ENCODE data around the gene ANKRD33.
A peak's percentile ranks its signal among the peaks of the same experiment; 100 is the strongest.

ANKRD33 gene

DNA sequence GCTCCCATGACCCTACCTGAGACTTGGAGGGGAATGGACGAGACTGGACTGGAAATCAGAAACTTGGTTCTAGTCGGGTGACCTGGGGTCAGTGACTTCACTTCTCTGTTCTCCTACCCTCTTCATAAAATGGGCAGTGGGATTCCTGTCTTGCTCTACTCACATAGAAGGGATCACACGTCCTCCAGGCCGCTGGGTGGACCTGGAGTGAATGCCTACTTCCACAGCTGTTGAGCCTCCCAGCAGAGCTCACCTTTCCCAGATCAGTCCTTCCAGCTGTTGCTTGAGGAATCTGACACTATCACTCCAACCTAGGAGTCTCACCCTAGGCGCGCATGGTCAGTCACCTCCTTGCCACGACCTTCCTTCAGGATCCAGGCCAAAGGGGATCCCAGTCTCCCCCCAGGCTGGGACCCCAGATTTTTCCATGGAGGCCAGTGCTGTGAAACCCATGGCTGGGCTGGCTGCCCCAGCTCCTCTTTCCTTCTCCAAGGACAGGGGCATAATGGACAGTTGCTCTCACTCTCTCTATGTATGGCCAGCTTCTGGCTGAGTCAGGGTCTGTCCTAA lies 20.0 kb downstream of the ANKRD33 start:
- no peaks in the 10 kb centered on the region for H3K27me3 ChIP-seq (ENCODE audit: low read depth)
- no peak overlapping the region for H3K4me3 ChIP-seq

DNA sequence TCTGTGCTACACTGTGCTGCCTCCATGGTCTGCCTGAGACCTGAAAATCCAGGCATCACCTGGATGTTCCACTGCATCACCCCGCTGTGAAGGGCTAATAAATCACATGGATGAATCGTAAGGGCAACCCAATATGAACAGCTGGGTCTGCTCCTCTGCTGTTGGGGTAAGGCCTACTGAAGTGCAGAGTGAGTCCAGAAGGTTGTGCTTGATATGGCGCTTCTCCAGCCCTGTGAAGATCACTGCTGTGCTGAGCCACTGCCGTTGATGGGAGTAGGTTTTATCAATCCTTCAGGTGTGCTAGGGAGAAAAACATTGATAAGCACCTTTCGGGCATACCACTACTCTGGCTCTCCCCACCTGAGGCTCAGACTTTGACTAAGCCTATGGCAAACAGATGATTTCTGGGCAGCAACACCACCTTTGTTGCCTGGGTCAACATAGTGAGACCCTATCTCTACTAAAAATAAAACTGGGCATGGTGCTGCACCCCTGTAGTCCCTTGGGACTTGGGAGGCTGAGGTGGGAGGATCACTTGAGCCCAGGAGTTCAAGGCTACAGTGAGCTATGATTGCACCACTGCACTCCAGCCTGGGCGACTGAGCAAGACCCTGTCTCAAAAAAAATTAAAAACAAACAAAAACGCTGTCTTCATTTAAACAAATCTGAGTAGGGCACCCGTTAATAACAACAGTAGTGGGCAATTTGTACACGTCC lies 21.1 kb downstream of the ANKRD33 start:
- no peak for DNase-seq (ENCODE audit: low spot score in 2 of 2)
- no peaks in the 10 kb centered on the region for H3K27me3 ChIP-seq (ENCODE audit: low read depth)
- no peak overlapping the region for H3K4me3 ChIP-seq
- H3K9me3 ChIP-seq, result no peaks in the 10 kb centered on the region
- in situ Hi-C loops (cut with MboI; ENCODE audit: low sequenced_read_pairs), result no loop called here
- H3K36me3 ChIP-seq (replicated peaks), result no peaks in the 10 kb centered on the region
- H3K4me1 ChIP-seq, result no peaks in the 10 kb centered on the region

More for the DNA sequence above, 20.0 kb downstream of the ANKRD33 start:
- in situ Hi-C loops (cut with MboI; ENCODE audit: low sequenced_read_pairs), result no loop called here
- H3K36me3 ChIP-seq (replicated peaks), result no peaks in the 10 kb centered on the region
- no peaks in the 10 kb centered on the region for H3K4me1 ChIP-seq
- no peak for DNase-seq (ENCODE audit: low spot score in 2 of 2)
- no peaks in the 10 kb centered on the region for H3K9me3 ChIP-seq

DNA sequence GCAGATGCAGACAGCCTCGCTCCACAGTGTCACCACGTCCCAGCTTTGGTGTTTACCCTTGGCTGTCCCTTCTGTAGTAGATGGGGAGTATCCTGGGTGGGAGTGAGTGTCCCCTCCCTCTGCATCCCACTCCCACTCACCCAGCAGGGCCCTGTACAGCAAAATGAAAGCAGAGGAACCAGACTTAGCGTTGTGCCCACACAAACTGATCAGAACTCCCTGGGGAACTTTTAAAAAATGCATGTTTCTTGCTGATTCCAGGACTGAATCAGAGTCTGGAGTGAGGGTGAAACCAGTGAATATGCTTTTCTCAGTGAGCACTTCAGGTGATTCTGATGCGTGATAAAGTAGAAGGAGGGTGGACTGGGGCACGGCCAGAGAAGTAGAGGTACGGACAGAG lies 22.3 kb downstream of the ANKRD33 start:
- Histone ChIP-seq H3K4me3 (no peak overlapping the region), H3K36me3 (replicated peaks) (no peaks in the 10 kb centered on the region), H3K27me3 (ENCODE audit: low read depth) (no peaks in the 10 kb centered on the region), H3K4me1 (no peaks in the 10 kb centered on the region), H3K9me3 (no peaks in the 10 kb centered on the region)
- no peak for DNase-seq (ENCODE audit: low spot score in 2 of 2)
- in situ Hi-C loops (cut with MboI; ENCODE audit: low sequenced_read_pairs), result no loop called here

DNA sequence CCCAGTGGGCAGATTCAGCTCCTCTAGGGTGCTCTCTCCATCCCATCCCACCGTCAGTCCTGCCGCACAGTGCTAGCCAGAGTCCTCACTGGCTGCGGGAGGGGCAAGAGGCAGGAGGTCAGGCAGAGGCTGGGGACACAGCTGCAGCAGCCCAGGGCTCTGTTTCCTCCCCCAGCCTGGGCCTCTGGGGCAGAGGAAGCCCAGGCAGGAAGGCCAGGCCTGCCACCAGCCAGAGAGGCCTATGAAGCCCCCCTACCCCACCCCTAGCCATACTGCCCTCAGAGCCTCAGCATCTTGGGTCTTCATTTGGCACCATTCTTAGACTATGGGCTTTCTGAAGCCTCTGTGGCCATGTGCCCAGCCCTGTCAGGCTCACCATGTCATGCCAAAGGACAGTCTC lies 22.8 kb downstream of the ANKRD33 start:
- Histone ChIP-seq H3K4me3 (no peak overlapping the region), H3K27me3 (ENCODE audit: low read depth) (no peaks in the 10 kb centered on the region), H3K36me3 (replicated peaks) (no peaks in the 10 kb centered on the region), H3K4me1 (no peaks in the 10 kb centered on the region), H3K9me3 (no peaks in the 10 kb centered on the region)
- DNase-seq (ENCODE audit: low spot score in 2 of 2), result no peak
- in situ Hi-C loops (cut with MboI; ENCODE audit: low sequenced_read_pairs), result no loop called here

DNA sequence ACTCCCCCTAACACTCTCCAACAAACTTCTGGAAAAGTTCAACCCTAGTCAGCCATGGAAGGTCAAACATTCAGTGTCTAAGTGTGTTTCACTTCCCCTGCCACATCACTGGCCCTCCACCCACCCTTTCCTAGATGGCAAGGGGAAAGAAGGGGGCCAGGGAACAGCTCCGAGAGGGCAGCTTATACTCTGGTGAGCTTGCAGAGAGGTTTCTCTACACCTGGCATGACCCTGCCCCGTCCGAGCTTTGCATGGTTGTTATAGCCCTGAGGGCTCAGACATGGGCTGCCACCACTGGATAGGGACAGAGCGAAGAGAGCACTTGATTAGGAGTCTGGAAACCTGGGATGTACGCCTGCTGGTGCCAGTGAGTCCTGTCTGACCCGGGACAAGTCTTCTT lies 23.4 kb downstream of the ANKRD33 start:
- no peak for DNase-seq (ENCODE audit: low spot score in 2 of 2)
- Histone ChIP-seq H3K9me3 (no peaks in the 10 kb centered on the region), H3K27me3 (ENCODE audit: low read depth) (no peaks in the 10 kb centered on the region), H3K36me3 (replicated peaks) (no peaks in the 10 kb centered on the region), H3K4me3 (no peak overlapping the region), H3K4me1 (no peaks in the 10 kb centered on the region)
- in situ Hi-C loops (cut with MboI; ENCODE audit: low sequenced_read_pairs), result no loop called here

DNA sequence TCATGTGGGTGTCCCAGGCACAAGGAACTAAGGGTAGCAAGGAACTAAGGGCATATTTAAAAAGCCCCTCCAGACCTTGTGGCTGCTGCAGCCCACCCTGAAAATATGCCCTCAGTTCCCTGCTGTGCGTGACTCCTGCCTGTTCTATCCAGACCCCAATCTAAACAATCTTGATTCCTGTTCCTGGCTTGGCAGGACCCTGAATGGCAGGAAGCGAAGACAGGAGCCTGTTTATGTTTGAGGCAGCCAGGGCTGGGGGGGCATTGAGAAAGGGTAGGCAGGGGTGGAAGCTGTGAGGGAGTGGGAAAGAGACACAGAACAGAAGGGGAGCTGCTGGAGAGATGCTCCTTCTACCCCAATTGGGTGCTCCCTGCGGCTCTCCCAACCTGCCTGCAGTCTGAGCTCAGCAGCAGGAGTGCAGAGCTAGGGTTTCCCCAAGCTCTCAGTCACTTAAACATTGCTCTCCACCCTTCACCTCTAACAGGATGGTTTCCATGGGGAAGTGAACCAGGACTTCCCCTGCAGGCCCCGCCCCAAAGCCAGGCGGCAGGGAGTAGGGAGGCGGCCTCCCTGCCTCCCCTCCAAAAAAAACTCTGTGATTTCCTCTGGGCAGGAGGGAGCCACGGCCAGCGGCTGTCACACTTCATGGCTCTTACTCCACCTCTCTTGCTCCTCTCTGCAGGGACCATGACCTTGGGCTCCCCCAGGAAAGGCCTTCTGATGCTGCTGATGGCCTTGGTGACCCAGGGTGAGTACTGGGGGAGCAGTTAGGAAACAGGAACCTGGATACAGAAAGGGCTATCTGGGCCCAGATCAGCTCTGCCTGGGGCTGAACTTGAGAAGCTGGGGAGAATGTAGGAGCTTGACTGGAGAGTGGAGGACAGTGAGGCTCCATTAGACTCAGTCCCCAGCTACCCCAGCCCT lies 24.1 kb downstream of the ANKRD33 start:
- H3K36me3 ChIP-seq (replicated peaks), result no peaks in the 10 kb centered on the region
- peak in 1 of 2 experiments; percentile 23 for DNase-seq (ENCODE audit: low spot score in 2 of 2)
- no peaks in the 10 kb centered on the region for H3K9me3 ChIP-seq
- no peaks in the 10 kb centered on the region for H3K27me3 ChIP-seq (ENCODE audit: low read depth)
- H3K4me1 ChIP-seq, result no peaks in the 10 kb centered on the region
- H3K4me3 ChIP-seq, result no peak overlapping the region
- in situ Hi-C loops (cut with MboI; ENCODE audit: low sequenced_read_pairs), result no loop called here

DNA sequence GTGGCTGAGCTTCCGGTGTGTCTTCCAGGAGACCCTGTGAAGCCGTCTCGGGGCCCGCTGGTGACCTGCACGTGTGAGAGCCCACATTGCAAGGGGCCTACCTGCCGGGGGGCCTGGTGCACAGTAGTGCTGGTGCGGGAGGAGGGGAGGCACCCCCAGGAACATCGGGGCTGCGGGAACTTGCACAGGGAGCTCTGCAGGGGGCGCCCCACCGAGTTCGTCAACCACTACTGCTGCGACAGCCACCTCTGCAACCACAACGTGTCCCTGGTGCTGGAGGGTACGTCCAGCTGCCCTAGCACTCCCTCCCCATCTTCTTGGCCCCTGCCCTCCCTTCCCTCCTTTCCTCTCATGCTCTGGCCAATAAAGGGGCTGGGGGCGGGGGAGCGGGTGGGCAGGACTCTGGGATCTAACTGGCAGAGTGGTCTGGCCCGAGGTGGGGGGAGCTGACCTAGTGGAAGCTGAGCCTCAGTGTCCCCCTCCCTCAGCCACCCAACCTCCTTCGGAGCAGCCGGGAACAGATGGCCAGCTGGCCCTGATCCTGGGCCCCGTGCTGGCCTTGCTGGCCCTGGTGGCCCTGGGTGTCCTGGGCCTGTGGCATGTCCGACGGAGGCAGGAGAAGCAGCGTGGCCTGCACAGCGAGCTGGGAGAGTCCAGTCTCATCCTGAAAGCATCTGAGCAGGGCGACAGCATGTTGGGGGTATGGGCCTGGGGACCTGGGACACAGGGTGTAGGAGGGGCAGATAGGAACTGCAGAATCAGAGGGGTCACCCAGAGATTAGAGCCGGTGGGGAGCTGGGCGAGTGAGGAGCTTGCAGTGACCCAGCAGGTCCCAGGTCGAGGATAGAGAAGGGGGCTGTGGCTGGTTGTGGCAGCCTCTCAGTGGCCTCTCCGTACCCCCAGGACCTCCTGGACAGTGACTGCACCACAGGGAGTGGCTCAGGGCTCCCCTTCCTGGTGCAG lies 25.4 kb downstream of the ANKRD33 start:
- in situ Hi-C loops (cut with MboI; ENCODE audit: low sequenced_read_pairs), result no loop called here
- Histone ChIP-seq H3K4me3 (no peak overlapping the region), H3K36me3 (replicated peaks) (no peaks in the 10 kb centered on the region), H3K9me3 (no peaks in the 10 kb centered on the region), H3K4me1 (no peaks in the 10 kb centered on the region), H3K27me3 (ENCODE audit: low read depth) (no peaks in the 10 kb centered on the region)
- DNase-seq (ENCODE audit: low spot score in 2 of 2), result peak in 1 of 2 experiments; percentile 37

DNA sequence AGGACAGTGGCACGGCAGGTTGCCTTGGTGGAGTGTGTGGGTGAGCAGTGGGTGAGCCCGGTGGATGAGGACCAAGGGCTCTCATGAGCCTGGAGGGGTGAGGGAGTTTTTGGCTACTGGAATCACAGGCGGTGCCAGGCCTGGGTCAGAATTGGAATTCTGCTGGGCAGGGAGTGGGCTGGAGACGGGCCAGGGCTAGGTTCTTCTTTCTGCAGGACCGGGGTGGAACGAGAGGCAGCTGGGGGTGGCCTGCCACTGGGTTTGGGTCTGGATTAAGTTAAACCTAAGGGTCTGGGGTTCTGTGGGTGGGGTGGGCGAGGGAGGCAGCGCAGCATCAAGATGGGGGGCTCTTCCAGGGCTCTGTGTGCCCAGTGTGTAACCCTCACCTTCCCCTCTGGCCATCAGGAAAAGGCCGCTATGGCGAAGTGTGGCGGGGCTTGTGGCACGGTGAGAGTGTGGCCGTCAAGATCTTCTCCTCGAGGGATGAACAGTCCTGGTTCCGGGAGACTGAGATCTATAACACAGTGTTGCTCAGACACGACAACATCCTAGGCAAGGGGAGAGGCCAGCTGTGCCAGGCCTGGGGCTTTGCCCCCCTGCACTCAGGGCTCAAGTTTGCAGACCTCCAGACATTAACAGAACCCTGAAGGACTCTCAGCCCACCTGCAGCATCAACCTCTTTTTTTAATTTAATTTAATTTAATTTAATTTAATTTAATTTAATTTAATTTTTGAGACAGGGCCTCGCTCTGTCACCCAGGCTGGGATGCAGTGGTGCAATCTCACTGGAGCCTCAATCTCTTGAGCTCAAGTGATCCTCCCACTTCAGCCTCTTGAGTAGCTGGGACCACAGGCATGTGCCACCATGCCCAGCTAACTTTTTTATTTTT lies 26.4 kb downstream of the ANKRD33 start:
- no peaks in the 10 kb centered on the region for H3K9me3 ChIP-seq
- no peaks in the 10 kb centered on the region for H3K36me3 ChIP-seq (replicated peaks)
- no peaks in the 10 kb centered on the region for H3K4me1 ChIP-seq
- H3K27me3 ChIP-seq (ENCODE audit: low read depth), result no peaks in the 10 kb centered on the region
- no peak for DNase-seq (ENCODE audit: low spot score in 2 of 2)
- in situ Hi-C loops (cut with MboI; ENCODE audit: low sequenced_read_pairs), result no loop called here
- no peak overlapping the region for H3K4me3 ChIP-seq

DNA sequence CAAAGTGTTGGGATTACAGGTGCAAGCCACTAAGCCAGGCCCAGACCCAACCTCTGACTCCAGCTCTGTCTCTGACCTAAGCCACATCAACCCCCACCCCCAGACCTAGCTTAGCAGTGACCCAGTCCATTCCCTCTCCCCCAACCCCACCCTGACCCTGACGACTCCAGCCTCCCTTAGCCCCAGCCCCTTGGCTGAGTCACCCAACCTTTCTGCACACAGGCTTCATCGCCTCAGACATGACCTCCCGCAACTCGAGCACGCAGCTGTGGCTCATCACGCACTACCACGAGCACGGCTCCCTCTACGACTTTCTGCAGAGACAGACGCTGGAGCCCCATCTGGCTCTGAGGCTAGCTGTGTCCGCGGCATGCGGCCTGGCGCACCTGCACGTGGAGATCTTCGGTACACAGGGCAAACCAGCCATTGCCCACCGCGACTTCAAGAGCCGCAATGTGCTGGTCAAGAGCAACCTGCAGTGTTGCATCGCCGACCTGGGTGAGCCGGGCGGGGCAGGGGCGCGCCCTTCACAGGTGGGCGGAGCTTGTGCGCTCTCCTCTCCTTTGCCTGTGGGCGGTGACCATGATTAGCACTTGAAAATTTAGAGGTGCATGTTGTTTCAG lies 27.2 kb downstream of the ANKRD33 start:
- in situ Hi-C loops (cut with MboI; ENCODE audit: low sequenced_read_pairs), result no loop called here
- Histone ChIP-seq H3K4me3 (no peak overlapping the region), H3K9me3 (no peaks in the 10 kb centered on the region), H3K27me3 (ENCODE audit: low read depth) (no peaks in the 10 kb centered on the region), H3K4me1 (no peaks in the 10 kb centered on the region), H3K36me3 (replicated peaks) (no peaks in the 10 kb centered on the region)
- no peak for DNase-seq (ENCODE audit: low spot score in 2 of 2)

DNA sequence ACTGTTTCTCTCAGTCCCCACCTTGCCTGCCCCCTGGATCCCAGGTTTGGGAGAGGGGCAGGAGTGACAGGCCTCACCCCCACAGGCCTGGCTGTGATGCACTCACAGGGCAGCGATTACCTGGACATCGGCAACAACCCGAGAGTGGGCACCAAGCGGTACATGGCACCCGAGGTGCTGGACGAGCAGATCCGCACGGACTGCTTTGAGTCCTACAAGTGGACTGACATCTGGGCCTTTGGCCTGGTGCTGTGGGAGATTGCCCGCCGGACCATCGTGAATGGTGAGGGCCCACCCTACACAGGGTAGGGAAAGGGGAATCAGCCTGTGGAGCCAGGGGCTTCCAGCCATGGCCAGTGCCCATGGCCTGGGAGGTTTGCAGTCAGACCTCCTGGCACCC lies 28.0 kb downstream of the ANKRD33 start:
- Histone ChIP-seq H3K27me3 (ENCODE audit: low read depth) (no peaks in the 10 kb centered on the region), H3K36me3 (replicated peaks) (no peaks in the 10 kb centered on the region), H3K9me3 (no peaks in the 10 kb centered on the region), H3K4me1 (no peaks in the 10 kb centered on the region), H3K4me3 (no peak overlapping the region)
- in situ Hi-C loops (cut with MboI; ENCODE audit: low sequenced_read_pairs), result no loop called here
- DNase-seq (ENCODE audit: low spot score in 2 of 2), result no peak

DNA sequence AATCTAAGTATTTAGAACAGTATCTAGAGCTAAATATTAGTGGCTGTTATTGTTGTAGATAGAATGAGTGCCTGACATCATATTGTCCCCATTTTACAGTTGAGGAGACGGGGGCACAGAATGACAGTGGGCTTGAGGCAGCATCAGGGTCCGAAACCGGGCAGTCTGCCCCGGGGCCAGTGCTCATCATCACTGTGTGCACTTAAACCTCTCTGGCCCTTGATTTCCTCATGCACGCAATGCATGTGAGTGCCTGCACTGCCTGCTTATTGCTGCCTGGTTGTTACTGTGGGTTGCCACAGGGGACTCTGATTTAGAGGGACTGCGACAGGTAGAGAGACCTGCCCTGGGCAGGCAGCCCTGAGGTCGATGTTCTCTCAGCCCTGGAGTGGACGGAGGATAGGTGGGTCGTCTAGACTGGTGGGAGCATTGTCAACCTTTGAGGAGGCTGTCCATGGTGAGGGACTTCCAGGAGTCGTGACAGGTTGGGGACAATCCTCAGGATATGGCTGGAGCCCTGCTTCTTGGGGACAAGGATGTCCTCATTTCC lies 29.2 kb downstream of the ANKRD33 start:
- Histone ChIP-seq H3K27me3 (ENCODE audit: low read depth) (no peaks in the 10 kb centered on the region), H3K9me3 (no peaks in the 10 kb centered on the region), H3K4me1 (no peaks in the 10 kb centered on the region), H3K4me3 (no peak overlapping the region), H3K36me3 (replicated peaks) (no peaks in the 10 kb centered on the region)
- in situ Hi-C loops (cut with MboI; ENCODE audit: low sequenced_read_pairs), result no loop called here
- DNase-seq (ENCODE audit: low spot score in 2 of 2), result no peak
